GM23338 (cell line): ENCODE measurements around the gene CEBPB. TPM values are rescaled to one million over a fixed set of nuclear protein-coding genes. Genes with fewer than 3 reads are reported as not detected.

Experiments used
- ATAC-seq: fragments of 200-7000 bp; cut with Tn5 transposase; 3 replicates; pipeline ENCODE4 v1.9.1; 2020
- DNase-seq: peaks from one replicate; pipeline ENCODE4 v3.0.0-alpha.2; 2015; ENCODE audit warnings: low spot score
- H2AFZ ChIP-seq: fragments of 200-600 bp; sonication (generic); 2 replicates; pipeline ENCODE4 v1.8.0; 2016; ENCODE audit warnings: antibody characterized with exemption, mild to moderate bottlenecking, moderate library complexity
- H3F3A ChIP-seq: fragments of 200-600 bp; sonication (generic); replicated peaks from 2 replicates; pipeline ENCODE4 v1.8.0; 2017; ENCODE audit warnings: antibody characterized with exemption, mixed run types, low read depth
- H3K27ac ChIP-seq: fragments of 200-600 bp; sonication (generic); 2 replicates; pipeline ENCODE4 v1.6.1; 2016; ENCODE audit warnings: low read depth
- H3K27me3 ChIP-seq: fragments of 200-600 bp; sonication (generic); 2 replicates; pipeline ENCODE4 v1.8.0; 2016; ENCODE audit warnings: mild to moderate bottlenecking, mixed run types, moderate library complexity; ENCODE audit not compliant: insufficient read depth
- H3K36me3 ChIP-seq: fragments of 200-600 bp; sonication (generic); 2 replicates; pipeline ENCODE4 v1.8.0; 2016; ENCODE audit warnings: mild to moderate bottlenecking; ENCODE audit not compliant: insufficient read depth
- H3K4me1 ChIP-seq: fragments of 200-600 bp; sonication (generic); 2 replicates; pipeline ENCODE4 v1.8.0; 2016; ENCODE audit warnings: mild to moderate bottlenecking, moderate library complexity; ENCODE audit not compliant: insufficient read depth
- H3K4me2 ChIP-seq: fragments of 200-600 bp; sonication (generic); 2 replicates; pipeline ENCODE4 v1.7.1; 2017; ENCODE audit warnings: mixed run types
- H3K4me3 ChIP-seq: fragments of 200-600 bp; sonication (generic); 2 replicates; pipeline ENCODE4 v1.6.1; 2016; ENCODE audit warnings: mixed run types
- H3K79me2 ChIP-seq: fragments of 200-600 bp; sonication (generic); replicated peaks from 2 replicates; pipeline ENCODE4 v1.8.0; 2017; ENCODE audit warnings: mild to moderate bottlenecking; ENCODE audit not compliant: insufficient read depth
- H3K9me2 ChIP-seq: fragments of 200-600 bp; sonication (generic); 2 replicates; pipeline ENCODE4 v1.8.0; 2017; ENCODE audit not compliant: insufficient read depth
- H4K20me1 ChIP-seq: fragments of 200-600 bp; sonication (generic); replicated peaks from 2 replicates; pipeline ENCODE4 v1.8.0; 2017; ENCODE audit warnings: mild to moderate bottlenecking; ENCODE audit not compliant: insufficient read depth
- H3K27ac Mint-ChIP-seq: 2 replicates; pipeline ENCODE4 v1.8.0; 2020; ENCODE audit warnings: inconsistent platforms, mild to moderate bottlenecking, moderate library complexity, mixed read lengths
- H3K27me3 Mint-ChIP-seq: 3 replicates; pipeline ENCODE4 v1.8.0; 2022; ENCODE audit warnings: low read depth, mild to moderate bottlenecking, moderate library complexity, mixed read lengths, inconsistent platforms; ENCODE audit not compliant: insufficient read depth, poor library complexity
- H3K36me3 Mint-ChIP-seq: 3 replicates; pipeline ENCODE4 v1.8.0; 2021; ENCODE audit warnings: low read depth, mild to moderate bottlenecking, inconsistent platforms, moderate library complexity, mixed read lengths
- H3K4me1 Mint-ChIP-seq: 3 replicates; pipeline ENCODE4 v1.8.0; 2020; ENCODE audit warnings: mild to moderate bottlenecking, inconsistent platforms, mixed read lengths
- H3K4me3 Mint-ChIP-seq: 3 replicates; pipeline ENCODE4 v1.8.0; 2021; ENCODE audit warnings: moderate library complexity, mild to moderate bottlenecking, inconsistent platforms, mixed read lengths
- H3K9me3 Mint-ChIP-seq: 3 replicates; pipeline ENCODE4 v1.8.0; 2020; ENCODE audit warnings: moderate library complexity, mild to moderate bottlenecking, inconsistent platforms, mixed read lengths
- CREB1 ChIP-seq: fragments of 250-450 bp; sonication (Bioruptor Pico); IDR thresholded peaks from 2 replicates; pipeline ENCODE4 v1.5.0; 2020; ENCODE audit warnings: low read depth, mild to moderate bottlenecking, moderate library complexity
- CTCF ChIP-seq, 2 experiments: fragments of 200-600 bp in 1 of 2; sonication (generic) in 1 of 2; conservative IDR thresholded peaks; 2 replicates each; pipeline versions ENCODE4 v1.5.1 to v1.6.1; 2016 to 2017; ENCODE audit warnings: antibody characterized with exemption in 2 of 2, low read depth in 2 of 2, mild to moderate bottlenecking in 2 of 2, moderate library complexity in 1 of 2
- ETS1 ChIP-seq: IDR thresholded peaks from 2 replicates; pipeline ENCODE4 v1.6.1; 2016; ENCODE audit warnings: antibody characterized with exemption
- EZH2 ChIP-seq: fragments of 200-600 bp; sonication (generic); IDR thresholded peaks from one replicate; pipeline ENCODE4 v1.8.0; 2017; ENCODE audit warnings: antibody characterized with exemption, mild to moderate bottlenecking, low read depth; ENCODE audit not compliant: unreplicated experiment
- EZH2phosphoT487 ChIP-seq: fragments of 200-600 bp; sonication (generic); IDR thresholded peaks from one replicate; pipeline ENCODE4 v1.8.1; 2018; ENCODE audit warnings: antibody characterized with exemption; ENCODE audit not compliant: unreplicated experiment
- JUNB ChIP-seq: IDR thresholded peaks from one replicate; pipeline ENCODE4 v1.6.1; 2016; ENCODE audit warnings: antibody characterized with exemption; ENCODE audit not compliant: unreplicated experiment
- NANOG ChIP-seq: IDR thresholded peaks from 2 replicates; pipeline ENCODE4 v1.6.1; 2016; ENCODE audit warnings: antibody characterized with exemption, borderline replicate concordance
- POLR2AphosphoS5 ChIP-seq: IDR thresholded peaks from 2 replicates; pipeline ENCODE4 v1.6.1; 2016; ENCODE audit warnings: antibody characterized with exemption, low read depth
- REST ChIP-seq: IDR thresholded peaks from one replicate; pipeline ENCODE4 v1.6.1; 2018; ENCODE audit warnings: antibody characterized with exemption; ENCODE audit not compliant: unreplicated experiment
- STAT1 ChIP-seq: IDR thresholded peaks from one replicate; pipeline ENCODE4 v1.6.1; 2016; ENCODE audit warnings: antibody characterized with exemption; ENCODE audit not compliant: unreplicated experiment
- ZNF114 ChIP-seq: fragments of 250-450 bp; sonication (Bioruptor Pico); IDR thresholded peaks from 2 replicates; pipeline ENCODE4 v1.5.0; 2020; ENCODE audit warnings: mild to moderate bottlenecking, moderate library complexity
- ZNF331 ChIP-seq: fragments of 250-450 bp; sonication (Bioruptor Pico); IDR thresholded peaks from 2 replicates; pipeline ENCODE4 v1.5.0; 2020; ENCODE audit warnings: low read depth, mild to moderate bottlenecking, moderate library complexity
- polyA plus RNA-seq: library from polyadenylated mRNA; unstranded; fragments of >200 nt; fragmentation: Nextera tagmentation; extraction: Ambion mirVana; gene quantifications from 2 replicates; pipeline ENCODE4 v1.2.1, GENCODE V29; 2016
- total RNA-seq: library from RNA; depleted of rRNA; stranded (reverse); fragments of >200 nt; shearing (Covaris generic); gene quantifications from 2 replicates; pipeline ENCODE4 v1.2.3, GENCODE V29; 2014

CEBPB gene
- total and polyA plus RNA-seq, 2 experiments from 2014 or later: 20.6 to 25.4 TPM

GRCh38 chr20:50198180-50198666 is 7.6 kb downstream of the CEBPB start:
- Histone ChIP-seq H3K4me1 (peaks cover 14% of the 10 kb centered on the region), H3F3A (0 out of 2 replicates have a peak, but pooled peaks cover 8% of the 10 kb centered on the region), H3K79me2 (peaks cover 14% of the 10 kb centered on the region), H3K27me3 (no peaks in the 10 kb centered on the region), H3K36me3 (no peaks in the 10 kb centered on the region), H2AFZ (peak overlapping the region; percentile 74; the same call in 1 of the 2 replicates), H3K9me2 (no peaks in the 10 kb centered on the region), H3K27ac (no peak overlapping the region), H3K4me3 (no peak overlapping the region), H4K20me1 (no peaks in the 10 kb centered on the region; the same call in 1 of the 2 replicates), H3K4me2 (no peak overlapping the region)
- DNase-seq (peak; percentile 50), ATAC-seq (peak; percentile 54)
- H3K27me3 Mint-ChIP-seq: peaks cover 8% of the 10 kb centered on the region
- TF ChIP-seq JUNB: no peak
- TF ChIP-seq STAT1: no peak
- peak in 1 of 2 experiments; percentile 24; a peak in 2 of 4 replicates for TF ChIP-seq CTCF (conservative IDR thresholded peaks at IDR 0.05; ENCODE audit: low read depth in 2 of 2)
- no peak for TF ChIP-seq POLR2AphosphoS5
- H3K27ac Mint-ChIP-seq: no peak overlapping the region
- H3K36me3 Mint-ChIP-seq: peaks cover 24% of the 10 kb centered on the region
- H3K4me1 Mint-ChIP-seq: peaks cover 45% of the 10 kb centered on the region
- H3K9me3 Mint-ChIP-seq: peaks cover 26% of the 10 kb centered on the region
- no peak overlapping the region for H3K4me3 Mint-ChIP-seq

- H4K20me1 ChIP-seq: no peaks in the 10 kb centered on the region; the same call in 1 of the 2 replicates
- H3K27ac ChIP-seq: no peak overlapping the region
- H2AFZ ChIP-seq: peak overlapping the region; percentile 74; the same call in 1 of the 2 replicates
- H3F3A ChIP-seq: 0 out of 2 replicates have a peak, but pooled peaks cover 8% of the 10 kb centered on the region
- H3K36me3 ChIP-seq: no peaks in the 10 kb centered on the region
- Mint-ChIP-seq H3K27me3 (peaks cover 8% of the 10 kb centered on the region), H3K4me1 (peaks cover 40% of the 10 kb centered on the region), H3K27ac (no peak overlapping the region), H3K36me3 (peaks cover 22% of the 10 kb centered on the region), H3K4me3 (no peak overlapping the region), H3K9me3 (peaks cover 31% of the 10 kb centered on the region)
- H3K9me2 ChIP-seq: no peaks in the 10 kb centered on the region
- H3K4me2 ChIP-seq: no peak overlapping the region
- no peaks in the 10 kb centered on the region for H3K27me3 ChIP-seq
- no peak overlapping the region for H3K4me3 ChIP-seq
- H3K4me1 ChIP-seq: peaks cover 9% of the 10 kb centered on the region
- no peak for DNase-seq
- ATAC-seq: no peak
- peaks cover 9% of the 10 kb centered on the region for H3K79me2 ChIP-seq
- TF ChIP-seq EZH2 (no peak), POLR2AphosphoS5 (no peak), NANOG (no peak), JUNB (no peak), REST (no peak), STAT1 (no peak), EZH2phosphoT487 (no peak), ETS1 (no peak), CTCF (conservative IDR thresholded peaks at IDR 0.05; ENCODE audit: low read depth in 2 of 2) (no peak), ZNF331 (CRISPR knock-in tag) (no peak), ZNF114 (no peak), CREB1 (no peak)
Observed at GRCh38 chr20:50198716-50199115, 8.1 kb downstream of the CEBPB start.
